Stimulated activated CD4-positive, alpha-beta T cell treated with anti-CD3 and anti-CD28 coated beads, Interleukin-12 subunit alpha, Interleukin-12 subunit beta, amount 100 ng/mL, for 48 hours (primary cell): ENCODE results near the gene HOXD9.

Experiments used
- DNase-seq, 3 donors: peaks; one replicate each; pipeline ENCODE4 v3.0.0-alpha.2; 2020; ENCODE audit warnings: low read depth in 2 of 3, low spot score in 1 of 3

Gene HOXD9

GRCh38 chr2:176122683-176123410, at the start of gene HOXD9:
Gene HOXD9, plus strand, starts transcription at chr2:176122719. Its CDS starts 50 bp downstream, at chr2:176122769.
- no peak for DNase-seq

GRCh38 chr2:176072951-176073904, 49.3 kb upstream of the HOXD9 start:
- no peak for DNase-seq

- no peak for DNase-seq
Measured at GRCh38 chr2:176074919-176075425, 47.5 kb upstream of the HOXD9 start.

- no peak for DNase-seq
Measured at GRCh38 chr2:176075481-176075880, 47.0 kb upstream of the HOXD9 start.

GRCh38 chr2:176076063-176076462, 46.5 kb upstream of the HOXD9 start:
- no peak for DNase-seq

GRCh38 chr2:176076796-176077195, 45.7 kb upstream of the HOXD9 start:
- no peak for DNase-seq

- DNase-seq, result no peak
Measured at GRCh38 chr2:176078541-176079284, 43.8 kb upstream of the HOXD9 start.

GRCh38 chr2:176079285-176079830, 43.2 kb upstream of the HOXD9 start:
- no peak for DNase-seq

GRCh38 chr2:176079831-176080539, 42.5 kb upstream of the HOXD9 start:
- no peak for DNase-seq

- no peak for DNase-seq
Measured at GRCh38 chr2:176080540-176081375, 41.8 kb upstream of the HOXD9 start.

- no peak for DNase-seq
Measured at GRCh38 chr2:176081376-176081836, 41.1 kb upstream of the HOXD9 start.

GRCh38 chr2:176081837-176082524, 40.5 kb upstream of the HOXD9 start:
- no peak for DNase-seq

- no peak for DNase-seq
Measured at GRCh38 chr2:176082525-176082823, 40.0 kb upstream of the HOXD9 start.

- DNase-seq, result no peak
Measured at GRCh38 chr2:176082824-176083751, 39.4 kb upstream of the HOXD9 start.

GRCh38 chr2:176083796-176084261, 38.7 kb upstream of the HOXD9 start, which contains the start of gene EVX2:
Gene EVX2, minus strand, starts transcription at chr2:176083962. Its CDS starts 186 bp downstream, at chr2:176083776.
- no peak for DNase-seq

- DNase-seq, result no peak
Measured at GRCh38 chr2:176084611-176085119, 37.9 kb upstream of the HOXD9 start.

GRCh38 chr2:176085120-176085788, 37.3 kb upstream of the HOXD9 start:
- no peak for DNase-seq
